Urinary bladder (tissue), 4 donors: ENCODE data around the gene GIMD1. TPM values are rescaled to one million over a fixed set of nuclear protein-coding genes. Genes with fewer than 3 reads are reported as not detected.
A peak's percentile ranks its signal among the peaks of the same experiment; 100 is the strongest.

Experiments
- DNase-seq: peaks from one replicate; pipeline ENCODE4 v3.0.0-alpha.2; 2015; ENCODE audit errors: extremely low spot score
- H3K27ac ChIP-seq: one replicate; pipeline ENCODE4 v1.5.1; 2013; ENCODE audit warnings: low read depth, mild to moderate bottlenecking, moderate library complexity
- H3K36me3 ChIP-seq: one replicate; pipeline ENCODE4 v1.6.1; 2013; ENCODE audit warnings: mild to moderate bottlenecking, moderate library complexity; ENCODE audit not compliant: insufficient read depth
- H3K4me1 ChIP-seq: one replicate; pipeline ENCODE4 v1.6.1; 2013; ENCODE audit warnings: mild to moderate bottlenecking, moderate library complexity; ENCODE audit not compliant: insufficient read depth
- H3K4me3 ChIP-seq: one replicate; pipeline ENCODE4 v1.5.1; 2013; ENCODE audit warnings: low read depth, low read length
- WGBS: extraction: QIAGEN DNeasy Blood & Tissue Kit; methylation state at CpG from one replicate; pipeline ENCODE4 v1.1.7; 2013; 5-methylcytosine and 5-hydroxymethylcytosine counted together
- polyA plus RNA-seq: library from polyadenylated mRNA; stranded (reverse); fragments of 200-250 nt; gene quantifications from one replicate; pipeline ENCODE4 v1.2.3, GENCODE V29; 2013
- total RNA-seq: library from RNA; depleted of rRNA; stranded (reverse); fragments of >200 nt; gene quantifications from one replicate; pipeline ENCODE4 v1.2.3, GENCODE V29; 2014
- donor health status: healthy with polysubstance abuse.
- donor health status: healthy.

The GIMD1 gene
- total and polyA plus RNA-seq, 2 donors: not detected

DNA sequence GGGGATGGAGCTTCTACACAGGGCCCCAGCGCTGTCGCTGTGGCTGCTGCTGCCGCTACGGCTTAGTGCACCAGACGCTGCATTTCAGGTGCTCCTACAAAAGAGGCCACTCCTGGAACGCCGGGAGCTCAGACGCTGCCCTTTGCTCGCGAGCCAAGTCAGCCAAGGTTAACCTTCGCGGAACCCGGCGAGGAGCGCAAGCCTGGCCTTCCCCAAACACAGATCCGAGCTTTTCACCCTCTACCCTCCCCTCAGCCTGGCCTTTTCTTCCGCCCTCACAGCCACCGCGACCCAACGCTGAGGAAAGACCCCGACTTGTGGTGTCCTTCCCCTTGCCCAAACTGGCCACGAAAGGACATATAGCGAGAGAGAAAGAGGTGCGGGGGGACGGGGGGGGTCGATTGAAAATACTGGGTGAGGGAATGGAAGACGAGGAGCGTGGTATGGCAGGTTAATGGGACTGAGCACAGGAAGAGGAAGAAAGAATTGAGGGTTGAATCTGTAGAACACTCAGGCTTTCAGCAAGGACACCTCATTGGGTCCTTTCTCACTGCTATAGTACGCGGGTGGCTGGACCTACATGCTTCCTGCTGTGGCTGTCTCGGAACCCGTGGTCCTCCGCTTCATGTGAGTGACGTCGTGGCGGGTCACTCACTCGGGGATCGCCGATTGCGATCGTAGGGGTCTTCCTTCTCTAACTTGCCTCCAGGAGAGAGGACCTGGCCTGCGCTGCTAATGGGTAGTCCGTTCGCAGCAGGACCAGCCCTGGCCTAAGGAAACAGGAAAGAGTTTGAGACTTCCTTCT, 52.4 kb downstream of the GIMD1 start, which contains the start of the genes AIMP1 and TBCK:
Gene AIMP1 (plus strand): TSS at position 583 of the 805 bp plus-strand sequence. CDS start 8,460 bp downstream, outside the sequence.
Gene TBCK (minus strand): TSS at position 242 of the 805 bp plus-strand sequence. CDS start 7,249 bp downstream, outside the sequence.
- peak; percentile 94 for DNase-seq
- peaks cover 3% of the 10 kb centered on the region for H3K4me1 ChIP-seq
- peak within 1 kb of the TSS; percentile 62 for H3K4me3 ChIP-seq
- peak within 1 kb of the TSS; percentile 93 for H3K27ac ChIP-seq
- WGBS: under 1% methylated on average over 44 of the region's 44 CpGs
- H3K36me3 ChIP-seq: no peaks in the 10 kb centered on the region

DNA sequence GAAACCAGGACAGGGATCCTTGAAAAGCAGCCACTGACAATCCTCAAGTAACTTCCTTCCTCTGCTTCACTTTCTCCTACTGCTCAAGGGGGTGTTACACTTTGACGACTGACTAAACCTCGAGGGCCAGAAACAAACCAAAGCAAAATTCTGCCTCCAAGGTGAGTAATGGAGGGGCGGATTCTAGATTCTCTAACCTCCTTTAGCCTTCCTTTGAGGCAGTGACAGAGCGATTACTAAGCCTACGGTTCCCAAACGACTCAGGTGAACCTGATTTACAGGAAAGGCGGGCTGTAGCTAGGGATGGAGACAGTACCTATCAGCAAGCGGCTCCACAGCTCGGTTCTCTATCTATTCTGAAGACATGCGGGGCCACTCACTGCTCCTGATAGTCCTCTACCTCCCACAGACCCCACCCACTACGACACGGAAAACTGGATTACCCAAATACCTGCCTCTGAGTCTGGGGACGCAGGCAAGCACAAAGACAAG, 53.1 kb downstream of the GIMD1 start:
- peak; percentile 23 for DNase-seq
- no peaks in the 10 kb centered on the region for H3K36me3 ChIP-seq
- peak overlapping the region; percentile 62 for H3K4me3 ChIP-seq
- peaks cover 3% of the 10 kb centered on the region for H3K4me1 ChIP-seq
- under 1% methylated on average over 13 of the region's 13 CpGs for WGBS
- peak overlapping the region; percentile 93 for H3K27ac ChIP-seq

DNA sequence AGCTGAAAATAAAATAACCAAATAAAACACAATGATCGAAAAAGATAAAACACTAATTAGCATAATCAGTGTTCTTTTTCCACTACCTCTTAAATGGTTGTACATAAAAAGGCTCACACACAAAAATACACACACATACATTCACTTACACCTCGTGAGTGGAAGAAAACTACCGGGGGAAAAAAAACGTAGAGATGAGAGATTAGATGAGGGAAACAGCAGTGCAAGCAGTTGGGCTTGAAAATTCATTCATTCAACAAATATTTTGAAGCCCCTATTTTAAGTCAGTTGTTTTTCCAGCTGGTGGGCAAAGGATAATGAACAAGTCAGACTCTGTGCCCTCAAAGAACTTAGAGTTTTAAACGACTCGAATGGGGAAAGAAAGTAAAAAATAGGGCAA, 53.6 kb downstream of the GIMD1 start:
- Histone ChIP-seq H3K4me1 (peaks cover 3% of the 10 kb centered on the region), H3K36me3 (no peaks in the 10 kb centered on the region), H3K27ac (no peak overlapping the region), H3K4me3 (peak overlapping the region; percentile 62)
- no peak for DNase-seq
- 40% methylated on average over 6 of the region's 6 CpGs for WGBS

DNA sequence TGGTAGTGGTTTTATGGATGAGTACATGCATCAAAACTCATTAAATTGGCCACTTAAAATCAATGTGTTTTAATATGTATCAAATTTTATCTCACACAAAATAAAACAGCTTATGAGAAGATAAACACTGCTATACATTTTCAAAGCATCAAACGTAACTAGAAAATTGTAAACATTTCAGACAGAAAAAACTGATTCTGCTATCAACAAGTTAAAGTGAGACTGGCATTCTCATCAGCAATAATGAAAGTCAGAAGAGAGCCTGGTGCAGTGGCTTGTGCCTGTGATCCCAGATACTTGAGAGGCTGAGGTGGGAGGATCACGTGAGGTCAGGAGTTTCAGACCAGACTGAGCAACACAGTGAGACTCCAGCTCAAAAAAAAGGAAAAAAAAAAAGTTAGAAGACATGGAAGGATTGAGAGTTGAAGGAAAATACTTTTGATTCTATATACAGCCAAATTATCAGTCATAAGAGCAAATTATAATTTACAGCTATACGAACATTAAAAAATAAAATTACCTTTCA, 55.5 kb downstream of the GIMD1 start:
- no peaks in the 10 kb centered on the region for H3K36me3 ChIP-seq
- H3K27ac ChIP-seq: no peak overlapping the region
- WGBS: 75% methylated on average over 3 of the region's 3 CpGs
- DNase-seq: no peak
- no peak overlapping the region for H3K4me3 ChIP-seq
- peaks cover 3% of the 10 kb centered on the region for H3K4me1 ChIP-seq

DNA sequence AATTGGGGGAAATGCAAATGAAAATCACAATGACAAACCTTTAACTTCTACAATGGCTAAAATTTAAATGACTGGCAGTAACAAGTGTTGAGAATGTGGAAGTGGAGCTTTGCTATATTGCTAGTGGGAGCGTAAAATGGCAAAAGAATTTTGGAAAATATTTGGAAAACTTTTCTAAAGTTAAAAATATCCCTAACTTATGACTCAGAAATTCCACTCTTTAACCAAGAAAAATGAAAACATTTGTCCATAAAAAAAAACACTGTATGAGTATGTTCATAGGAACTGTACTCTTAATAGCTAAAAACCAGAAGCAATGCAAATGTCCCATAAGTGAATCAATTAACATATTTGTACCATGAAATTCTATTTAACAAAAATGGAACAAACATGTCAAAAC, 56.2 kb downstream of the GIMD1 start:
- DNase-seq: no peak
- H3K4me3 ChIP-seq: no peak overlapping the region
- no peaks in the 10 kb centered on the region for H3K36me3 ChIP-seq
- H3K4me1 ChIP-seq: peaks cover 1% of the 10 kb centered on the region
- H3K27ac ChIP-seq: no peak overlapping the region
- WGBS: 77% methylated on average over 1 of the region's 1 CpG

Other genes starting within 250 kb of the GIMD1 start
- gene TBCK, start 52.6 kb downstream of the GIMD1 start, total RNA-seq: 113 TPM
- gene TBCK, start 52.6 kb downstream of the GIMD1 start, polyA plus RNA-seq: 14.1 TPM
- 34.5 TPM for gene AIMP1, start 52.2 kb downstream of the GIMD1 start, total RNA-seq
- 34.6 TPM for gene AIMP1, start 52.2 kb downstream of the GIMD1 start, polyA plus RNA-seq